Natural killer cell treated with Interleukin-12 subunit alpha and Interleukin-12 subunit beta and Interleukin-15 and Interleukin-18, amount 100 ng/mL, for 72 hours (primary cell): Measurements from ENCODE around the gene MISP. TPM values are rescaled to one million over a fixed set of nuclear protein-coding genes. Genes with fewer than 3 reads are reported as not detected.
A peak's percentile ranks its signal among the peaks of the same experiment; 100 is the strongest.

Source experiments
- ATAC-seq, 2 donors: fragments of 150-1000 bp; cut with Tn5 transposase in 1 of 2; sonication (Bioruptor Pico), chemical (Tn5 transposase) in 1 of 2; 2 replicates each; pipeline ENCODE4 v1.10.0; 2021
- DNase-seq: peaks from one replicate; pipeline ENCODE4 v3.0.0; 2022; ENCODE audit warnings: low spot score
- H3K27ac Mint-ChIP-seq, 2 donors: 1 replicate in 1 of 2; 2 replicates in 1 of 2; pipeline ENCODE4 v1.8.0; 2022; ENCODE audit warnings: mixed read lengths in 2 of 2, mild to moderate bottlenecking in 1 of 2, moderate library complexity in 1 of 2
- H3K27me3 Mint-ChIP-seq, 2 donors: 1 replicate in 1 of 2; 2 replicates in 1 of 2; pipeline ENCODE4 v1.8.0; 2022; ENCODE audit warnings: mixed read lengths in 2 of 2
- H3K36me3 Mint-ChIP-seq: one replicate; pipeline ENCODE4 v1.8.0; 2022; ENCODE audit warnings: mixed read lengths
- H3K4me1 Mint-ChIP-seq, 2 donors: 1 replicate in 1 of 2; 2 replicates in 1 of 2; pipeline ENCODE4 v1.8.0; 2022; ENCODE audit warnings: low read depth in 2 of 2, mixed read lengths in 2 of 2, mild to moderate bottlenecking in 1 of 2
- H3K4me3 Mint-ChIP-seq: one replicate; pipeline ENCODE4 v1.8.0; 2022; ENCODE audit warnings: mixed read lengths
- H3K9me3 Mint-ChIP-seq: 2 replicates; pipeline ENCODE4 v1.8.0; 2022; ENCODE audit warnings: mixed read lengths
- total RNA-seq, 2 donors: library from RNA; stranded (reverse); gene quantifications; one replicate each; pipeline ENCODE4 v1.2.3, GENCODE V29; 2022

MISP gene
- total RNA-seq, 2 donors from 2014 or later, result not detected

GRCh38 chr19:796692-797527 lies 46.0 kb downstream of the MISP start, which contains the start of gene PTBP1:
PTBP1 (plus strand) TSS chr19:797452; CDS start chr19:797498, 46 bp downstream.
- Mint-ChIP-seq H3K36me3 (peaks cover 14% of the 10 kb centered on the region), H3K9me3 (no peaks in the 10 kb centered on the region), H3K27ac (peak within 1 kb of the TSS; percentile 84 to 94), H3K4me3 (peak within 1 kb of the TSS; percentile 91), H3K27me3 (no peaks in the 10 kb centered on the region), H3K4me1 (peaks cover 21 to 31% of the 10 kb centered on the region in 2 donors)
- DNase-seq (peak; percentile 100), ATAC-seq (peak; percentile 92 to 93)

- Mint-ChIP-seq H3K4me3 (peak overlapping the region; percentile 91), H3K9me3 (no peaks in the 10 kb centered on the region), H3K36me3 (peaks cover 14% of the 10 kb centered on the region), H3K27me3 (no peaks in the 10 kb centered on the region), H3K4me1 (peaks cover 21 to 37% of the 10 kb centered on the region in 2 donors), H3K27ac (peak overlapping the region; percentile 79 to 84)
- DNase-seq, result peak; percentile 96
- ATAC-seq, result peak; percentile 68 to 69
These were observed 46.9 kb downstream of the MISP start for GRCh38 chr19:797528-798414.

- Mint-ChIP-seq H3K27me3 (no peaks in the 10 kb centered on the region), H3K27ac (peak overlapping the region; percentile 84 to 88), H3K4me3 (peak overlapping the region; percentile 91), H3K4me1 (peaks cover 21 to 41% of the 10 kb centered on the region in 2 donors), H3K9me3 (no peaks in the 10 kb centered on the region), H3K36me3 (peaks cover 14% of the 10 kb centered on the region)
- ATAC-seq (no peak), DNase-seq (no peak)
These were observed 47.6 kb downstream of the MISP start for GRCh38 chr19:798415-799075.

GRCh38 chr19:799076-799881 lies 48.4 kb downstream of the MISP start:
- H3K4me3 Mint-ChIP-seq, result peak overlapping the region; percentile 91
- ATAC-seq, result no peak
- H3K27me3 Mint-ChIP-seq, result no peaks in the 10 kb centered on the region
- H3K36me3 Mint-ChIP-seq, result peaks cover 14% of the 10 kb centered on the region
- peaks cover 21 to 41% of the 10 kb centered on the region in 2 donors for H3K4me1 Mint-ChIP-seq
- no peak for DNase-seq
- peak overlapping the region; percentile 84 to 88 for H3K27ac Mint-ChIP-seq
- no peaks in the 10 kb centered on the region for H3K9me3 Mint-ChIP-seq

- Mint-ChIP-seq H3K4me1 (peaks cover 21 to 41% of the 10 kb centered on the region in 2 donors), H3K9me3 (no peaks in the 10 kb centered on the region), H3K36me3 (peaks cover 14% of the 10 kb centered on the region), H3K4me3 (peak overlapping the region; percentile 91), H3K27ac (peak overlapping the region; percentile 84 to 88), H3K27me3 (no peaks in the 10 kb centered on the region)
- no peak for ATAC-seq
- DNase-seq, result no peak
These were observed 49.6 kb downstream of the MISP start for GRCh38 chr19:800360-801029.

- no peak for DNase-seq
- peak overlapping the region; percentile 29 to 84 for H3K27ac Mint-ChIP-seq
- peak overlapping the region; percentile 62 for H3K4me3 Mint-ChIP-seq
- peaks cover 14% of the 10 kb centered on the region for H3K36me3 Mint-ChIP-seq
- H3K4me1 Mint-ChIP-seq, result peaks cover 21 to 41% of the 10 kb centered on the region in 2 donors
- no peaks in the 10 kb centered on the region for H3K27me3 Mint-ChIP-seq
- no peak for ATAC-seq
- H3K9me3 Mint-ChIP-seq, result no peaks in the 10 kb centered on the region
These were observed 50.3 kb downstream of the MISP start for GRCh38 chr19:801030-801860.

- Mint-ChIP-seq H3K27ac (peak overlapping the region in 1 of 2 donors; percentile 29), H3K27me3 (no peaks in the 10 kb centered on the region), H3K4me1 (peaks cover 21 to 38% of the 10 kb centered on the region in 2 donors), H3K36me3 (peaks cover 14% of the 10 kb centered on the region), H3K4me3 (peak overlapping the region; percentile 62), H3K9me3 (no peaks in the 10 kb centered on the region)
- DNase-seq, result no peak
- ATAC-seq, result no peak
These were observed 51.1 kb downstream of the MISP start for GRCh38 chr19:801861-802497.

GRCh38 chr19:802498-803098 lies 51.7 kb downstream of the MISP start:
- Mint-ChIP-seq H3K9me3 (no peaks in the 10 kb centered on the region), H3K27me3 (no peaks in the 10 kb centered on the region), H3K36me3 (peaks cover 19% of the 10 kb centered on the region), H3K27ac (no peak overlapping the region), H3K4me1 (peaks cover 24 to 44% of the 10 kb centered on the region in 2 donors), H3K4me3 (peak overlapping the region; percentile 54)
- ATAC-seq (no peak), DNase-seq (no peak)

GRCh38 chr19:803099-803561 lies 52.2 kb downstream of the MISP start:
- Mint-ChIP-seq H3K4me3 (no peak overlapping the region), H3K36me3 (peaks cover 23% of the 10 kb centered on the region), H3K9me3 (no peaks in the 10 kb centered on the region), H3K27ac (no peak overlapping the region), H3K4me1 (peaks cover 28 to 48% of the 10 kb centered on the region in 2 donors), H3K27me3 (no peaks in the 10 kb centered on the region)
- ATAC-seq, result no peak
- DNase-seq, result no peak

GRCh38 chr19:803686-804418 lies 52.9 kb downstream of the MISP start:
- DNase-seq, result no peak
- Mint-ChIP-seq H3K9me3 (no peaks in the 10 kb centered on the region), H3K27me3 (no peaks in the 10 kb centered on the region), H3K27ac (no peak overlapping the region), H3K4me1 (peaks cover 27 to 45% of the 10 kb centered on the region in 2 donors), H3K36me3 (peaks cover 23% of the 10 kb centered on the region), H3K4me3 (peak overlapping the region; percentile 22)
- ATAC-seq, result no peak
